WTC11 (cell line): Measurements from ENCODE around the gene SLC26A11. TPM values are rescaled to one million over a fixed set of nuclear protein-coding genes. Genes with fewer than 3 reads are reported as not detected.

Experiments
- ATAC-seq: fragments of 200-7000 bp; cut with Tn5 transposase; 2 replicates; pipeline ENCODE4 v1.10.0; 2021; ENCODE audit warnings: mild to moderate bottlenecking, moderate library complexity
- CTCF ChIA-PET: fragments of 300-600 bp; sonication (Branson Sonifier 250); formaldehyde crosslinking; loops from one replicate; lab custom pipeline; 2021; ENCODE audit warnings: antibody characterized with exemption; lab: Charles Lee
- POLR2A ChIA-PET: fragments of 350-600 bp; sonication (Branson Sonifier 250); formaldehyde crosslinking; loops from one replicate; lab custom pipeline; 2021; ENCODE audit warnings: antibody characterized with exemption; lab: Charles Lee
- DNase-seq: peaks from one replicate; pipeline ENCODE4 v3.0.0; 2021; ENCODE audit warnings: low spot score
- H3K27ac Mint-ChIP-seq: 2 replicates; pipeline ENCODE4 v1.8.0; 2021; ENCODE audit warnings: mixed read lengths
- H3K27me3 Mint-ChIP-seq: 2 replicates; pipeline ENCODE4 v1.8.0; 2021; ENCODE audit warnings: low read depth, mild to moderate bottlenecking, moderate library complexity, mixed read lengths
- H3K36me3 Mint-ChIP-seq: 2 replicates; pipeline ENCODE4 v1.8.0; 2021; ENCODE audit warnings: mixed read lengths
- H3K4me1 Mint-ChIP-seq: 2 replicates; pipeline ENCODE4 v1.8.0; 2022; ENCODE audit warnings: mixed read lengths
- H3K4me3 Mint-ChIP-seq: 2 replicates; pipeline ENCODE4 v1.8.0; 2021; ENCODE audit warnings: mild to moderate bottlenecking, moderate library complexity, mixed read lengths
- H3K9me3 Mint-ChIP-seq: 2 replicates; pipeline ENCODE4 v1.8.0; 2021; ENCODE audit warnings: mixed read lengths
- ARID4B ChIP-seq: sonication (generic); formaldehyde crosslinking; IDR thresholded peaks from 2 replicates; pipeline ENCODE4 v1.8.0; 2023; ENCODE audit warnings: missing genetic modification reagents, mild to moderate bottlenecking, borderline replicate concordance
- CBFB ChIP-seq: sonication (generic); formaldehyde crosslinking; IDR thresholded peaks from 2 replicates; pipeline ENCODE4 v1.8.1; 2022; ENCODE audit warnings: mild to moderate bottlenecking, low read depth, missing genetic modification reagents
- FOXP1 ChIP-seq: sonication (generic); formaldehyde crosslinking; IDR thresholded peaks from 2 replicates; pipeline ENCODE4 v1.8.0; 2022; ENCODE audit warnings: missing genetic modification reagents, mild to moderate bottlenecking, moderate library complexity, borderline replicate concordance
- KAT7 ChIP-seq: sonication (generic); formaldehyde crosslinking; IDR thresholded peaks from 2 replicates; pipeline ENCODE4 v1.8.1; 2023; ENCODE audit warnings: missing genetic modification reagents, mild to moderate bottlenecking, borderline replicate concordance
- MXD4 ChIP-seq: fragments of 250-450 bp; sonication (Bioruptor Pico); IDR thresholded peaks from 2 replicates; pipeline ENCODE4 v1.8.0; 2021; ENCODE audit warnings: mild to moderate bottlenecking, moderate library complexity, borderline replicate concordance
- NR1H2 ChIP-seq: sonication (generic); formaldehyde crosslinking; IDR thresholded peaks from 2 replicates; pipeline ENCODE4 v1.9.0; 2021; ENCODE audit warnings: mild to moderate bottlenecking, moderate library complexity, missing genetic modification reagents
- ZBTB21 ChIP-seq: sonication (generic); formaldehyde crosslinking; IDR thresholded peaks from 2 replicates; pipeline ENCODE4 v1.8.1; 2023; ENCODE audit warnings: mild to moderate bottlenecking, missing genetic modification reagents, borderline replicate concordance
- ZNF138 ChIP-seq: sonication (generic); formaldehyde crosslinking; conservative IDR thresholded peaks from 2 replicates; pipeline ENCODE4 v1.8.1; 2022; ENCODE audit warnings: mild to moderate bottlenecking, moderate library complexity, missing genetic modification reagents
- ZNF263 ChIP-seq: sonication (generic); formaldehyde crosslinking; IDR thresholded peaks from 2 replicates; pipeline ENCODE4 v1.8.1; 2022; ENCODE audit warnings: low read depth, mild to moderate bottlenecking, moderate library complexity, missing genetic modification reagents
- ZNF671 ChIP-seq: fragments of 250-450 bp; sonication (Bioruptor Pico); IDR thresholded peaks from 2 replicates; pipeline ENCODE4 v1.8.0; 2021; ENCODE audit warnings: mild to moderate bottlenecking
- total RNA-seq: library from RNA; stranded (reverse); gene quantifications from 3 replicates; pipeline ENCODE4 v1.2.3, GENCODE V29; 2021
- TF ChIP-seq, protein P1 (sequence below): sonication (generic); formaldehyde crosslinking; IDR thresholded peaks from 2 replicates; pipeline ENCODE4 v1.8.1; 2022; ENCODE audit warnings: mild to moderate bottlenecking, moderate library complexity, missing genetic modification reagents
- TF ChIP-seq, protein P2 (sequence below): sonication (generic); formaldehyde crosslinking; IDR thresholded peaks from 2 replicates; pipeline ENCODE4 v1.8.0; 2023; ENCODE audit warnings: mild to moderate bottlenecking, missing genetic modification reagents
- TF ChIP-seq, protein P3 (sequence below): sonication (generic); formaldehyde crosslinking; IDR thresholded peaks from 2 replicates; pipeline ENCODE4 v1.8.0; 2022; ENCODE audit warnings: mild to moderate bottlenecking, missing genetic modification reagents
- TF ChIP-seq, protein P4 (sequence below): sonication (generic); formaldehyde crosslinking; IDR thresholded peaks from 2 replicates; pipeline ENCODE4 v1.8.1; 2023; ENCODE audit warnings: mild to moderate bottlenecking, missing genetic modification reagents

The SLC26A11 gene
- total RNA-seq, 1 experiment from 2014 or later: 26.4 TPM

DNA sequence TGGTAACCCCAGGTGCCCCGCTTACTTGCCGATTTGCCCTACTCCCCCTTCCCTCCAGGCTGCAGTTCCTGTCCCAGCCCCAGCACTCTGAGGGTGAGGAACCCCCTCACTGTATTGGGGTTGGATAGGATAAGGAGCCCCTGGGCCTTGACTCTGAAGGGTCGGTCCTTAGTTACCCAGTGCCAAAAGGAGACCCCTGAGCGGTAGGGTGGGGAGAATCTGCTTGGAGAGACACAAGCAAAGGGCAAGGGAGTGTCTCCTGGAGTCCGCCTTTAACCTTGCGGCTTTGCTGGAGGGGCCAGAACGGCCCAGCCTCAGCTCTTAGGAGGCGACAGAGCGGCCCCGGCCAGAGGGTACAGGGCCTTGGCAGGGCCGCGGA is 37.4 kb upstream of the SLC26A11 start:
- no peaks in the 10 kb centered on the region for H3K4me1 Mint-ChIP-seq
- H3K4me3 Mint-ChIP-seq: no peak overlapping the region
- TF ChIP-seq ARID4B (CRISPR knock-in tag) (no peak), FOXP1 (CRISPR knock-in tag) (no peak), KAT7 (CRISPR knock-in tag) (no peak), NR1H2 (CRISPR knock-in tag) (no peak), ZNF263 (no peak), ZNF138 (CRISPR knock-in tag) (no peak), ZBTB21 (CRISPR knock-in tag) (no peak), CBFB (CRISPR knock-in tag) (no peak), ZNF671 (CRISPR knock-in tag) (no peak), MXD4 (no peak)
- TF ChIP-seq, protein P1, sequence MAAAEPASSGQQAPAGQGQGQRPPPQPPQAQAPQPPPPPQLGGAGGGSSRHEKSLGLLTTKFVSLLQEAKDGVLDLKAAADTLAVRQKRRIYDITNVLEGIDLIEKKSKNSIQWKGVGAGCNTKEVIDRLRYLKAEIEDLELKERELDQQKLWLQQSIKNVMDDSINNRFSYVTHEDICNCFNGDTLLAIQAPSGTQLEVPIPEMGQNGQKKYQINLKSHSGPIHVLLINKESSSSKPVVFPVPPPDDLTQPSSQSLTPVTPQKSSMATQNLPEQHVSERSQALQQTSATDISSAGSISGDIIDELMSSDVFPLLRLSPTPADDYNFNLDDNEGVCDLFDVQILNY (CRISPR knock-in tag): no peak
- TF ChIP-seq, protein P2, sequence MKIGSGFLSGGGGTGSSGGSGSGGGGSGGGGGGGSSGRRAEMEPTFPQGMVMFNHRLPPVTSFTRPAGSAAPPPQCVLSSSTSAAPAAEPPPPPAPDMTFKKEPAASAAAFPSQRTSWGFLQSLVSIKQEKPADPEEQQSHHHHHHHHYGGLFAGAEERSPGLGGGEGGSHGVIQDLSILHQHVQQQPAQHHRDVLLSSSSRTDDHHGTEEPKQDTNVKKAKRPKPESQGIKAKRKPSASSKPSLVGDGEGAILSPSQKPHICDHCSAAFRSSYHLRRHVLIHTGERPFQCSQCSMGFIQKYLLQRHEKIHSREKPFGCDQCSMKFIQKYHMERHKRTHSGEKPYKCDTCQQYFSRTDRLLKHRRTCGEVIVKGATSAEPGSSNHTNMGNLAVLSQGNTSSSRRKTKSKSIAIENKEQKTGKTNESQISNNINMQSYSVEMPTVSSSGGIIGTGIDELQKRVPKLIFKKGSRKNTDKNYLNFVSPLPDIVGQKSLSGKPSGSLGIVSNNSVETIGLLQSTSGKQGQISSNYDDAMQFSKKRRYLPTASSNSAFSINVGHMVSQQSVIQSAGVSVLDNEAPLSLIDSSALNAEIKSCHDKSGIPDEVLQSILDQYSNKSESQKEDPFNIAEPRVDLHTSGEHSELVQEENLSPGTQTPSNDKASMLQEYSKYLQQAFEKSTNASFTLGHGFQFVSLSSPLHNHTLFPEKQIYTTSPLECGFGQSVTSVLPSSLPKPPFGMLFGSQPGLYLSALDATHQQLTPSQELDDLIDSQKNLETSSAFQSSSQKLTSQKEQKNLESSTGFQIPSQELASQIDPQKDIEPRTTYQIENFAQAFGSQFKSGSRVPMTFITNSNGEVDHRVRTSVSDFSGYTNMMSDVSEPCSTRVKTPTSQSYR: no peak
- TF ChIP-seq, protein P3, sequence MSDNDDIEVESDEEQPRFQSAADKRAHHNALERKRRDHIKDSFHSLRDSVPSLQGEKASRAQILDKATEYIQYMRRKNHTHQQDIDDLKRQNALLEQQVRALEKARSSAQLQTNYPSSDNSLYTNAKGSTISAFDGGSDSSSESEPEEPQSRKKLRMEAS (CRISPR knock-in tag): no peak
- TF ChIP-seq, protein P4, sequence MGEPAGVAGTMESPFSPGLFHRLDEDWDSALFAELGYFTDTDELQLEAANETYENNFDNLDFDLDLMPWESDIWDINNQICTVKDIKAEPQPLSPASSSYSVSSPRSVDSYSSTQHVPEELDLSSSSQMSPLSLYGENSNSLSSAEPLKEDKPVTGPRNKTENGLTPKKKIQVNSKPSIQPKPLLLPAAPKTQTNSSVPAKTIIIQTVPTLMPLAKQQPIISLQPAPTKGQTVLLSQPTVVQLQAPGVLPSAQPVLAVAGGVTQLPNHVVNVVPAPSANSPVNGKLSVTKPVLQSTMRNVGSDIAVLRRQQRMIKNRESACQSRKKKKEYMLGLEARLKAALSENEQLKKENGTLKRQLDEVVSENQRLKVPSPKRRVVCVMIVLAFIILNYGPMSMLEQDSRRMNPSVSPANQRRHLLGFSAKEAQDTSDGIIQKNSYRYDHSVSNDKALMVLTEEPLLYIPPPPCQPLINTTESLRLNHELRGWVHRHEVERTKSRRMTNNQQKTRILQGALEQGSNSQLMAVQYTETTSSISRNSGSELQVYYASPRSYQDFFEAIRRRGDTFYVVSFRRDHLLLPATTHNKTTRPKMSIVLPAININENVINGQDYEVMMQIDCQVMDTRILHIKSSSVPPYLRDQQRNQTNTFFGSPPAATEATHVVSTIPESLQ: no peak
- H3K27ac Mint-ChIP-seq: no peak overlapping the region
- ChIA-PET POLR2A (no interaction called here), CTCF (interaction anchor here (0.7 to 1.4 kb wide), 2 partner anchors 81 to 178 kb away, joined by 3 read pairs; partner anchors contain the start of gene GAA)
- H3K27me3 Mint-ChIP-seq: no peaks in the 10 kb centered on the region
- DNase-seq: no peak
- no peaks in the 10 kb centered on the region for H3K9me3 Mint-ChIP-seq
- H3K36me3 Mint-ChIP-seq: no peaks in the 10 kb centered on the region
- ATAC-seq: no peak
